ENCODE data around the gene FAM131C.
A peak's percentile ranks its signal among the peaks of the same experiment; 100 is the strongest.
"Not testable (repeated sequence)": the region's sequence is repeated elsewhere in the genome, so short reads cannot be mapped to it uniquely, and the experiment has no call there.

The FAM131C gene

GRCh38 chr1:16066245-16066644 is 7.2 kb downstream of the FAM131C start:
- TF ChIP-seq CTCF (IDR thresholded peaks at IDR 0.05) = no peak
- DNase-seq = no peak
- no peaks in the 10 kb centered on the region for H3K27me3 ChIP-seq
- H3K4me3 ChIP-seq = no peak overlapping the region
- H3K27ac ChIP-seq = no peak overlapping the region
- peaks cover 0 to 22% (median 12%) of the 10 kb centered on the region in 4 donors for H3K4me1 ChIP-seq
- H3K36me3 ChIP-seq = no peaks in the 10 kb centered on the region
- intact Hi-C loops (cut with DNase I; ENCODE audit: low total_unique reads) = no loop called here
- H3K9me3 ChIP-seq = no peaks in the 10 kb centered on the region

GRCh38 chr1:16065269-16065576 is 8.2 kb downstream of the FAM131C start:
- Histone ChIP-seq H3K4me1 (peaks cover 0 to 22% (median 12%) of the 10 kb centered on the region in 4 donors), H3K9me3 (no peaks in the 10 kb centered on the region), H3K27me3 (no peaks in the 10 kb centered on the region), H3K36me3 (no peaks in the 10 kb centered on the region), H3K4me3 (no peak overlapping the region), H3K27ac (no peak overlapping the region)
- no peak for TF ChIP-seq CTCF (IDR thresholded peaks at IDR 0.05)
- intact Hi-C loops (cut with DNase I; ENCODE audit: low total_unique reads) = no loop called here
- no peak for DNase-seq

- H3K4me3 ChIP-seq = no peak overlapping the region
- intact Hi-C loops (cut with DNase I; ENCODE audit: low total_unique reads) = no loop called here
- peak in 1 of 2 donors; percentile 70 for DNase-seq
- no peak for TF ChIP-seq CTCF (IDR thresholded peaks at IDR 0.05)
- H3K9me3 ChIP-seq = no peaks in the 10 kb centered on the region
- no peak overlapping the region for H3K27ac ChIP-seq
- no peaks in the 10 kb centered on the region for H3K36me3 ChIP-seq
- H3K27me3 ChIP-seq = no peaks in the 10 kb centered on the region
- H3K4me1 ChIP-seq = peaks cover 0 to 22% (median 12%) of the 10 kb centered on the region in 4 donors
Measured at GRCh38 chr1:16064536-16065268, 8.7 kb downstream of the FAM131C start.

DNA sequence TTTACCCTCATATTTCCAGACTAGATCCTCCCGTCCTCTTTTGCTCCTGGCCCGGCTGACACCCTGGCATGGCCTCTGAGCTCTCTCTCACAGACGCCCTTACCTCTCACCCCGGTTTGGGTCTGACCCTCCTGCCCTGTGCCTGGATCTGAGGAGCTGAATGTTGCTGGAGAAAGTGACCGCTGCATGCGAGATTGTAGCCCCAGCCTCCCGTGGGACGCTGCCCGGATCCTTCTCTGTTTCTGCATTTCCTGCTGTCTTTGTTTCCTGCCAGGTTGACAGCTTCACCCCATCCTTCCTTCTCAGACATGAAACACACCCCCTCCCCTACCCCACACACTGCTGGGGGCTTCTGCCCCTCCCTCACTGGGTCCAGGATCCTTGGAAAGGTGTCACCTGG is 9.5 kb downstream of the FAM131C start:
- Histone ChIP-seq H3K36me3 (no peaks in the 10 kb centered on the region), H3K4me3 (no peak overlapping the region), H3K4me1 (peaks cover 0 to 21% (median 12%) of the 10 kb centered on the region in 4 donors), H3K9me3 (no peaks in the 10 kb centered on the region), H3K27ac (no peak overlapping the region), H3K27me3 (no peaks in the 10 kb centered on the region)
- intact Hi-C loops (cut with DNase I; ENCODE audit: low total_unique reads) = no loop called here
- DNase-seq = no peak
- no peak for TF ChIP-seq CTCF (IDR thresholded peaks at IDR 0.05)

- no peaks in the 10 kb centered on the region for H3K9me3 ChIP-seq
- no peak overlapping the region for H3K27ac ChIP-seq
- H3K27me3 ChIP-seq = no peaks in the 10 kb centered on the region
- intact Hi-C loops (cut with DNase I; ENCODE audit: low total_unique reads) = no loop called here
- DNase-seq = no peak
- no peak for TF ChIP-seq CTCF (IDR thresholded peaks at IDR 0.05)
- H3K4me3 ChIP-seq = no peak overlapping the region
- H3K4me1 ChIP-seq = peaks cover 0 to 15% (median 7%) of the 10 kb centered on the region in 4 donors
- no peaks in the 10 kb centered on the region for H3K36me3 ChIP-seq
Measured at GRCh38 chr1:16063226-16063829, 10.1 kb downstream of the FAM131C start.

DNA sequence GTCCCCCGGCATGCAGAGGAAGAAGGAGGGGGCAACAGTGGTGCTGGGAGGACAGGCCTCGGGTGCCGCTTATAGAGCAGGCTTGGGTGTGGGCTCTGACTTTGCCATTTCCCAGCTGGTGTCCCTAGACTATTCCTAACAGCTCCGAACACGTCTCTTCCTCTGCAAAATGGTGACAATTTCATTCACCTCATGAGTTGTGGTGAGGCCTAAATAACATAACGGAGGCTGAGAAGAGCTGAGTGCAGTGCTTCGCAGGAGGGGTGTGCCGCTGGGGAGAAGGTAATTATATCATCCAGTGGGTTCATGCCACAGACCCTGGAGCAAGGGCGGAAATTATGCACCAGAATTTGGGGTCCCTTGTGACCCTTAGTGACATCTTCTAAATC is 10.8 kb downstream of the FAM131C start:
- intact Hi-C loops (cut with DNase I; ENCODE audit: low total_unique reads); DNase-seq: not testable (repeated sequence)

GRCh38 chr1:16061989-16062686 is 11.3 kb downstream of the FAM131C start:
- H3K27me3 ChIP-seq; intact Hi-C loops (cut with DNase I; ENCODE audit: low total_unique reads); H3K27ac ChIP-seq; H3K36me3 ChIP-seq; H3K4me3 ChIP-seq; DNase-seq; H3K9me3 ChIP-seq; H3K4me1 ChIP-seq: not testable (repeated sequence)

More for the DNA sequence above, 10.8 kb downstream of the FAM131C start:
- H3K27ac ChIP-seq, H3K27me3 ChIP-seq, H3K9me3 ChIP-seq, H3K36me3 ChIP-seq, H3K4me1 ChIP-seq, H3K4me3 ChIP-seq: not testable (repeated sequence)

All from tibial artery (tissue), 4 donors.